Gastrocnemius medialis (tissue), 4 donors: Measurements from ENCODE around the gene MRPL16.

ENCODE experiments used
- POLR2A ChIP-seq, 2 donors: fragments of 450-650 bp; IDR thresholded peaks; one replicate each; pipeline ENCODE4 v1.6.1; 2017; ENCODE audit warnings: antibody characterized with exemption in 2 of 2, mild to moderate bottlenecking in 2 of 2, moderate library complexity in 2 of 2
- TF ChIP-seq, protein P1 (sequence below), 5 experiments: fragments of 450-650 bp in 3 of 5; fragments of 200-600 bp in 2 of 5; sonication (generic) in 2 of 5; IDR thresholded peaks in 4 of 5; conservative IDR thresholded peaks in 1 of 5; 1 replicate in 4 of 5; 2 replicates in 1 of 5; pipeline ENCODE4 v1.5.1; 2016 to 2019; ENCODE audit warnings: antibody characterized with exemption in 5 of 5, mild to moderate bottlenecking in 3 of 5, moderate library complexity in 3 of 5

DNA sequence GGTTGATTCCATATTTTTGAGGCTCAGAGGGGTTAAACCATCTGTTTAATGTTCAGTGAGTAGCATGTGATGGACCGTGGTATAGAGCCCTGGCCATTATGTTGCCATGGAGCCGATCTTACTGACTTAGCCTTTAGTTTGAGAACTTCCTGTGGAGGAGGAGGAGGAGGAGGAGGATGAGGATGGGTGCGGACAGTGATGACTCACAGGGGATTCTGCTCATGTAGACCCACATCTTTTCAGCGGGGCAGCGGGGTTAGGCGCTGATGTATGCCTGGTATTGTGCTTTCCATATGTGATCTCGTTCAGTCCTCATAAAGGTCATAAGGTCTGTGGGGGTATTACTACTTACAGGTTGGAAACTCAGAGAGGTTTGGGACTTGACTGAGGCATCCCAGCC, 41.5 kb downstream of the MRPL16 start:
- TF ChIP-seq, protein P1, sequence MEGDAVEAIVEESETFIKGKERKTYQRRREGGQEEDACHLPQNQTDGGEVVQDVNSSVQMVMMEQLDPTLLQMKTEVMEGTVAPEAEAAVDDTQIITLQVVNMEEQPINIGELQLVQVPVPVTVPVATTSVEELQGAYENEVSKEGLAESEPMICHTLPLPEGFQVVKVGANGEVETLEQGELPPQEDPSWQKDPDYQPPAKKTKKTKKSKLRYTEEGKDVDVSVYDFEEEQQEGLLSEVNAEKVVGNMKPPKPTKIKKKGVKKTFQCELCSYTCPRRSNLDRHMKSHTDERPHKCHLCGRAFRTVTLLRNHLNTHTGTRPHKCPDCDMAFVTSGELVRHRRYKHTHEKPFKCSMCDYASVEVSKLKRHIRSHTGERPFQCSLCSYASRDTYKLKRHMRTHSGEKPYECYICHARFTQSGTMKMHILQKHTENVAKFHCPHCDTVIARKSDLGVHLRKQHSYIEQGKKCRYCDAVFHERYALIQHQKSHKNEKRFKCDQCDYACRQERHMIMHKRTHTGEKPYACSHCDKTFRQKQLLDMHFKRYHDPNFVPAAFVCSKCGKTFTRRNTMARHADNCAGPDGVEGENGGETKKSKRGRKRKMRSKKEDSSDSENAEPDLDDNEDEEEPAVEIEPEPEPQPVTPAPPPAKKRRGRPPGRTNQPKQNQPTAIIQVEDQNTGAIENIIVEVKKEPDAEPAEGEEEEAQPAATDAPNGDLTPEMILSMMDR (IDR thresholded peaks at IDR 0.05 in 4 of 5, conservative IDR thresholded peaks at IDR 0.05 in 1 of 5), result no peak
- no peak for TF ChIP-seq POLR2A (IDR thresholded peaks at IDR 0.05)
